ENCODE measurements around the gene OVOL1.

OVOL1 gene

GRCh38 chr11:65777821-65778361 lies 9.0 kb upstream of the OVOL1 start:
- H3K4me3 ChIP-seq (ENCODE audit: low read depth, low read length) = no peak overlapping the region
- H3K79me2 ChIP-seq (ENCODE audit: control insufficient read depth, insufficient read depth, low read length, unreplicated experiment) = peaks cover 31% of the 10 kb centered on the region
- no peak overlapping the region for H2AFZ ChIP-seq (ENCODE audit: low read length, unreplicated experiment)
- H3K4me1 ChIP-seq (ENCODE audit: control insufficient read depth, insufficient read depth, low read length, unreplicated experiment) = peaks cover 15% of the 10 kb centered on the region
- peaks cover 7% of the 10 kb centered on the region; the same call in 1 of the 2 replicates for H3K36me3 ChIP-seq (ENCODE audit: insufficient read depth, low read length)
- H3K27me3 ChIP-seq (ENCODE audit: insufficient read depth, low read length) = no peaks in the 10 kb centered on the region
- no peak overlapping the region for H3K27ac ChIP-seq (ENCODE audit: low read depth, low read length)

- H3K27ac ChIP-seq (ENCODE audit: low read depth, low read length) = no peak overlapping the region
- peaks cover 15% of the 10 kb centered on the region for H3K4me1 ChIP-seq (ENCODE audit: control insufficient read depth, insufficient read depth, low read length, unreplicated experiment)
- H3K27me3 ChIP-seq (ENCODE audit: insufficient read depth, low read length) = no peaks in the 10 kb centered on the region
- no peak overlapping the region for H2AFZ ChIP-seq (ENCODE audit: low read length, unreplicated experiment)
- peaks cover 7% of the 10 kb centered on the region; the same call in 1 of the 2 replicates for H3K36me3 ChIP-seq (ENCODE audit: insufficient read depth, low read length)
- peaks cover 28% of the 10 kb centered on the region for H3K79me2 ChIP-seq (ENCODE audit: control insufficient read depth, insufficient read depth, low read length, unreplicated experiment)
- no peak overlapping the region for H3K4me3 ChIP-seq (ENCODE audit: low read depth, low read length)
Observed at GRCh38 chr11:65778431-65778900, 8.4 kb upstream of the OVOL1 start.

GRCh38 chr11:65778901-65779668 lies 7.8 kb upstream of the OVOL1 start:
- H2AFZ ChIP-seq (ENCODE audit: low read length, unreplicated experiment) = no peak overlapping the region
- peaks cover 7% of the 10 kb centered on the region; the same call in 1 of the 2 replicates for H3K36me3 ChIP-seq (ENCODE audit: insufficient read depth, low read length)
- peak overlapping the region; percentile 83 for H3K4me3 ChIP-seq (ENCODE audit: low read depth, low read length)
- H3K27ac ChIP-seq (ENCODE audit: low read depth, low read length) = no peak overlapping the region
- peaks cover 28% of the 10 kb centered on the region for H3K79me2 ChIP-seq (ENCODE audit: control insufficient read depth, insufficient read depth, low read length, unreplicated experiment)
- peaks cover 15% of the 10 kb centered on the region for H3K4me1 ChIP-seq (ENCODE audit: control insufficient read depth, insufficient read depth, low read length, unreplicated experiment)
- H3K27me3 ChIP-seq (ENCODE audit: insufficient read depth, low read length) = no peaks in the 10 kb centered on the region

GRCh38 chr11:65779669-65779918 lies 7.3 kb upstream of the OVOL1 start:
- Histone ChIP-seq H3K4me3 (ENCODE audit: low read depth, low read length) (peak overlapping the region; percentile 83), H3K79me2 (ENCODE audit: control insufficient read depth, insufficient read depth, low read length, unreplicated experiment) (peaks cover 28% of the 10 kb centered on the region), H3K27ac (ENCODE audit: low read depth, low read length) (no peak overlapping the region), H3K4me1 (ENCODE audit: control insufficient read depth, insufficient read depth, low read length, unreplicated experiment) (peaks cover 15% of the 10 kb centered on the region), H3K27me3 (ENCODE audit: insufficient read depth, low read length) (no peaks in the 10 kb centered on the region), H3K36me3 (ENCODE audit: insufficient read depth, low read length) (peaks cover 7% of the 10 kb centered on the region; the same call in 1 of the 2 replicates), H2AFZ (ENCODE audit: low read length, unreplicated experiment) (no peak overlapping the region)

DNA sequence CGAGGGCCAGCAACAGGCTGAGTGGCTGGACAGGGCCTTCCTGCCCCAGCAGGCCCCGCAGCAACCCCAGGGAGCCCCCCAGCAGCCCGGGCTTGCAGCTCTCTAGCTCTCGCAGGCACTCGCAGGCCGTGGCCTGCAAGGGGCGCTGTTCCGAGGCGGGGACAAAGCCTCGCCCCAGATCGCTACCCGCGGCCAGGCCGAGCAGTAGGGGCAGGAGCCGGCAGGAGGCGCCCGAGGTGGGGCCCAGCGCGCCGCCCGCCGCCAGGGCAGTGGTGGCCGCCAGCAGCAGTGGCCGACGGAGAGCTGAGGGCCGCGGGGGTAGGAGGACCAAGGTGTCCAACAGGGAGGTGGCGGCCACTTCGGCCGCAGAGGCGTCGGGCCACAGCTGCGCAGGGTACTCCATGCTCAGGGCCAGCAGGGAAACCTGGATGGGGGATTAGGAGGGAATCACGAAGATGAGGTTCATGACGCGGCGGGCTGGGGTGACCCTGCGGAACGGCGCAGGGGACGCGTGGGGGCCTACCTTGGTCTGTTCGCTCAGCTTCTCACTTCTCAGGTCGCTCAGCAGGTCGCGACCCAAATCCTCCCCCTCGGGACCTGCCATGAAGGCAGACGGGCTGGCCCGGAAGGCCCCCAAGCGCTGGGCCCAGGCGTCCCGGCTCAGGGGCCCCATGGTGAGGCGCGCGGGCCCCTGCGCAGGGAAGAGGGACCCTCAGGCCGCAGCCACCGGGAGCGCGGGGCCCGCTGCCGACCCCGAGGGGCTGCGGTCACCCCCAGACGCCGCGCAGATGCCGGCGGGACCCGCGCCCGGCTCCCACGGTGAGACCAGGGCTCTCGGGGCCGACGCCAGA lies 6.7 kb upstream of the OVOL1 start:
- Histone ChIP-seq H3K27ac (ENCODE audit: low read depth, low read length) (peak overlapping the region; percentile 37; the same call in 1 of the 2 replicates), H3K4me1 (ENCODE audit: control insufficient read depth, insufficient read depth, low read length, unreplicated experiment) (peaks cover 15% of the 10 kb centered on the region), H3K36me3 (ENCODE audit: insufficient read depth, low read length) (peaks cover 7% of the 10 kb centered on the region; the same call in 1 of the 2 replicates), H3K27me3 (ENCODE audit: insufficient read depth, low read length) (peaks cover 2% of the 10 kb centered on the region; the same call in 1 of the 2 replicates), H3K79me2 (ENCODE audit: control insufficient read depth, insufficient read depth, low read length, unreplicated experiment) (peaks cover 28% of the 10 kb centered on the region), H3K4me3 (ENCODE audit: low read depth, low read length) (peak overlapping the region; percentile 83), H2AFZ (ENCODE audit: low read length, unreplicated experiment) (peak overlapping the region; percentile 95)

DNA sequence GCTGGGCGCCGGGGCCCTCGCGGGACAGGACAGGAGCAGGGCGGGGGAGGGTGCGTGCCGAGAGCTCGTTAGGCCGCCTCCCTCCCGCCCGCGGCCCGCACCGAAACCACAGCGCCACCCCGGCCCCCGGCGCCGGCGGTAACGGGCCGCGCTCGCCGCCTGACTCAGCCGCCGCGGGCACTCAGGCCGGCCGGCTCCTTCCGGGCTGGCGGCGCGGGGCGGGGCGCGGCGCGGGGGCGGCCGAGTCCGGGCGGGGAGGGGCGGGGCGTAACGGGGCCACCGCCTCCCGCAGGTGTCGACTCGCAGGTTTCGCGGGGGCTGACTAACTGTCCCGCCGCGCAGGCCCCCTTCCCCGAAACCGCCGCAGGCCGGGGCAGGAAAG lies 6.1 kb upstream of the OVOL1 start, which contains the start of gene AP5B1:
Gene AP5B1 (minus strand): TSS at position 207 of the 382 bp plus-strand sequence. CDS start 385 bp downstream, outside the sequence.
- H3K4me3 ChIP-seq (ENCODE audit: low read depth, low read length) = peak within 1 kb of the TSS; percentile 83
- peaks cover 15% of the 10 kb centered on the region for H3K4me1 ChIP-seq (ENCODE audit: control insufficient read depth, insufficient read depth, low read length, unreplicated experiment)
- peaks cover 28% of the 10 kb centered on the region for H3K79me2 ChIP-seq (ENCODE audit: control insufficient read depth, insufficient read depth, low read length, unreplicated experiment)
- peaks cover 7% of the 10 kb centered on the region; the same call in 1 of the 2 replicates for H3K36me3 ChIP-seq (ENCODE audit: insufficient read depth, low read length)
- H3K27ac ChIP-seq (ENCODE audit: low read depth, low read length) = peak within 1 kb of the TSS; percentile 37; the same call in 1 of the 2 replicates
- peaks cover 8% of the 10 kb centered on the region for H3K27me3 ChIP-seq (ENCODE audit: insufficient read depth, low read length)
- H2AFZ ChIP-seq (ENCODE audit: low read length, unreplicated experiment) = peak within 1 kb of the TSS; percentile 95

GRCh38 chr11:65781152-65781961 lies 5.5 kb upstream of the OVOL1 start:
- peak overlapping the region; percentile 54 for H2AFZ ChIP-seq (ENCODE audit: low read length, unreplicated experiment)
- no peak overlapping the region for H3K27ac ChIP-seq (ENCODE audit: low read depth, low read length)

GRCh38 chr11:65781962-65782815 lies 4.7 kb upstream of the OVOL1 start:
- Histone ChIP-seq H3K27me3 (ENCODE audit: insufficient read depth, low read length) (peaks cover 21% of the 10 kb centered on the region), H2AFZ (ENCODE audit: low read length, unreplicated experiment) (no peak overlapping the region), H3K4me3 (ENCODE audit: low read depth, low read length) (no peak overlapping the region), H3K27ac (ENCODE audit: low read depth, low read length) (no peak overlapping the region), H3K4me1 (ENCODE audit: control insufficient read depth, insufficient read depth, low read length, unreplicated experiment) (peaks cover 10% of the 10 kb centered on the region), H3K79me2 (ENCODE audit: control insufficient read depth, insufficient read depth, low read length, unreplicated experiment) (peaks cover 25% of the 10 kb centered on the region), H3K36me3 (ENCODE audit: insufficient read depth, low read length) (peaks cover 4% of the 10 kb centered on the region; the same call in 1 of the 2 replicates)

More at GRCh38 chr11:65781152-65781961, 5.5 kb upstream of the OVOL1 start:
- H3K4me3 ChIP-seq (ENCODE audit: low read depth, low read length) = peak overlapping the region; percentile 83
- peaks cover 28% of the 10 kb centered on the region for H3K79me2 ChIP-seq (ENCODE audit: control insufficient read depth, insufficient read depth, low read length, unreplicated experiment)
- H3K27me3 ChIP-seq (ENCODE audit: insufficient read depth, low read length) = peaks cover 14% of the 10 kb centered on the region
- peaks cover 7% of the 10 kb centered on the region; the same call in 1 of the 2 replicates for H3K36me3 ChIP-seq (ENCODE audit: insufficient read depth, low read length)
- peaks cover 13% of the 10 kb centered on the region for H3K4me1 ChIP-seq (ENCODE audit: control insufficient read depth, insufficient read depth, low read length, unreplicated experiment)

DNA sequence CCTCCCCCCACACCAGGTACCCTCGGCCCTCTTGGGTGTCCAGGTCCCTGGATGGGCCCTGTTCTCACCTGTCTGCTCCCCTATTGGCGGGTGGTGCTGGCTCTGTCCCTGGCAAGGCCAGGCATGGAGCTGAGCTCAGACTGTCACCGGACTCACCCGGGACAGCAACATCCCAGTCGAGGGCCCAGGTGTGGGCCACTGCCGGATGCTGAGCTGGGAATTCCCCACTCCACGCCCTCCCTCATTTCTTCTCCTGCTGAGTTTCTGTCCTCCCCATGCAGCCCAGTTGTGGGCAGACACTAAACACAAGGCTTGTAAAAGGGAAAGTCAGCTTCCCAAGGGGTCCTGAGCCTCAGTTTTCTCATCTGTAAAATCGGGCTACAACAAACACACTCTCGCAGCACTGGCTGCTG lies 4.0 kb upstream of the OVOL1 start:
- H3K36me3 ChIP-seq (ENCODE audit: insufficient read depth, low read length) = no peaks in the 10 kb centered on the region
- no peak overlapping the region for H2AFZ ChIP-seq (ENCODE audit: low read length, unreplicated experiment)
- peaks cover 12% of the 10 kb centered on the region for H3K4me1 ChIP-seq (ENCODE audit: control insufficient read depth, insufficient read depth, low read length, unreplicated experiment)
- peaks cover 19% of the 10 kb centered on the region for H3K79me2 ChIP-seq (ENCODE audit: control insufficient read depth, insufficient read depth, low read length, unreplicated experiment)
- H3K4me3 ChIP-seq (ENCODE audit: low read depth, low read length) = no peak overlapping the region
- peaks cover 26% of the 10 kb centered on the region for H3K27me3 ChIP-seq (ENCODE audit: insufficient read depth, low read length)
- H3K27ac ChIP-seq (ENCODE audit: low read depth, low read length) = no peak overlapping the region

All from ACC112 (cell line).